AG08396 (cell line): ENCODE data around the gene MZB1.
"Not testable (repeated sequence)": the region's sequence is repeated elsewhere in the genome, so short reads cannot be mapped to it uniquely, and the experiment has no call there.

Experiments
- DNase-seq: peaks from one replicate; pipeline ENCODE4 v3.0.0; 2012; ENCODE audit warnings: low spot score, mixed read lengths

MZB1 gene

GRCh38 chr5:139374909-139375308 lies 14.8 kb downstream of the MZB1 start:
- no peak for DNase-seq

- no peak for DNase-seq
Measured at GRCh38 chr5:139371482-139372435, 18.0 kb downstream of the MZB1 start.

GRCh38 chr5:139369181-139369580 lies 20.5 kb downstream of the MZB1 start:
- DNase-seq, result peak; percentile 31

DNA sequence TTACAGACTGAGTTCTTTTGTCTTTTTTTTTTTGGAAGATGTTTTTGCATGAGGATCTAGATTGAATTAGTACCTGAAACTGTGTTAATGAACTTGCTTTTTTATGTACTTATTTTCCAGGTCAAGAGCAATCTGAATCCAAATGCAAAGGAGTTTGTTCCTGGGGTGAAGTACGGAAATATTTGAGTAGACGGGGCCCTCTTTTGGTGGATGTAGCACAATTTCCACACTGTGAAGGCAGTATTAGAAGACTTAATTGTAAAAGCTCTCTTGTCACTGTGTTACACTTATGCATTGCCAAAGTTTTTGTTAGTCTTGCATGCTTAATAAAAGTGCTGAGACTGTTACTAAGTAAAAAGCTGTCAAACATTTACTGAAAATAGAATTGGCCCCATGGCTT lies 21.1 kb downstream of the MZB1 start:
- no peak for DNase-seq

DNA sequence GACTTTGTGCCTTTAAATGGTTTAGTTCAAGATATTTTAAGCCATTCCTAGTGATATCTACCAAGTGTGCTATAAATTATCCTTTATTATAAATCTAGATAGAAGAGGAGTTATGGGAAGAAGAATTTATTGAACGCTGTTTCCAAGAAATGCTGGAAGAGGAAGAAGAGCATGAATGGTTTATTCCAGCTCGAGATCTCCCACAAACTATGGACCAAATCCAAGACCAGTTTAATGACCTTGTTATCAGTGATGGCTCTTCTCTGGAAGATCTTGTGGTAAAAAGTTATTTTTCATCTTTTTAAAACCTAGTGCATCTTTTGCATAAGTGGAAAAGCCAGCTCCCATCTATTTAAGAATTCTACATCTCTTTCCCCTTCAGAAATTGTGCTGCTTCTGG lies 25.2 kb downstream of the MZB1 start:
- DNase-seq, result no peak

GRCh38 chr5:139363937-139364336 lies 25.8 kb downstream of the MZB1 start:
- no peak for DNase-seq

DNA sequence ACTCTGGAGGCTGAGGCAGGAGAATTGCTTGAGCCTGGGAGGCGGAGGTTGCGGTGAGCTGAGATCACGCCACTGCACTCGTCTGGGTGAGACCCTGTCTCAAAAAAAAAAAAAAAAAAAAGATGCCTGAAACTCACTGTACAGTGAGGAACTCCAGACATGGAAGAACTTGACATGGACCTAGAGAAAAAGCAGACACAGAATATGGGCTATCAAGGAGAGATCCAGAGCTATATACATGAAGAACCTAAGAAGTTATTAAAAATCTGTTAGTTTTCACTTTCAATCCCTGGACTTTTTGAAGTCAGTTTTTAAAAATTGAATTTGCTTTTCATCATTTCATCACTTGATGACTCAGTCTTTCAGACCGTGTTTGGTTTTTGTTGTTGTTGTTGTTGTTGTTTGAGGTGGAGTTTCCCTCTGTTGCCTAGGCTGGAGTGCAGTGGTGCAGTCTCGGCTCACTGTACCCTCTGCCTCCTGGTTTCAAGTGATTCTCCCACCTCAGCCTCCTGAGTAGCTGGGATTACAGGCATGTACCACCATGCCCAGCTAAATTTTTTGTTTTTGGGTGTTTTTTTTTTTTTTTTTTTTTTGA lies 27.8 kb downstream of the MZB1 start:
- DNase-seq, result no peak

GRCh38 chr5:139360384-139360783 lies 29.3 kb downstream of the MZB1 start:
- DNase-seq, result no peak

- DNase-seq, result no peak
Measured at GRCh38 chr5:139358064-139358463, 31.6 kb downstream of the MZB1 start.

DNA sequence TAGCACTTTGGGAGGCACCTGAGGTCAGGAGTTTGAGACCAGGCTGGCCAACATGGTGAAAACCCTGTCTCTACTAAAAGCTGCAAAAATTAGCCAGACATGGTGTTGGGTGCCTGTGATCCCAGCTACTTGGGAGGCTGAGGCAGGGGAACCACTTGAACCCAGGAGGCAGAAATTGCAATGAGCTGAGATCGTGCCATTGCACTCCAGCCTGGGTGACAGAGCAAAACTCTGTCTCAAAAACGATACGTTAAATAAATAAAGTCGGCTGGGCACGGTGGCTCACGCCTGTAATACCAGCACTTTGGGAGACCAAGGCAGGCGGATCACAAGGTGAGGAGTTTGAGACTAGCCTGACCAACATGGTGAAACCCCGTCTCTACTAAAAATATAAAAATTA lies 33.8 kb downstream of the MZB1 start:
- not testable (repeated sequence) for DNase-seq

DNA sequence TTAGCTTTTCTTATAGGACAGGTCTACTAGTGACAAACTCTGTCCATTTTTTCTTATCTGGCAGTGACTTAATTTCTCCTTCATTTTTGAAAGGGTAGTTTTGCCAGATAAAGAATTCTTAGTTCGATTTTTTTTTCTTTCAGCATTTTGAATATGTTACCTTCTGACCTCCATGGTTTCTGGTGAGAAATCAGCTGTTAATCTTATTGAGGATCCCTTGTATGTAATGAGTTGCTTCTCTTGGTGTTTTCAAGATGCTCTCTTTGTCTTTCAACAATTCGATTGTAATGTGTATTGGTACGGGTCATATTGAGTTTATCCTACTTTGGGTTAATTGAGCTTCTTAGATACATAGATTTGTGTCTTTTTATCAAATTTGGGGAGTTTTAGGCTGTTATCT lies 35.5 kb downstream of the MZB1 start:
- no peak for DNase-seq

GRCh38 chr5:139347863-139348262 lies 41.9 kb downstream of the MZB1 start:
- not testable (repeated sequence) for DNase-seq

DNA sequence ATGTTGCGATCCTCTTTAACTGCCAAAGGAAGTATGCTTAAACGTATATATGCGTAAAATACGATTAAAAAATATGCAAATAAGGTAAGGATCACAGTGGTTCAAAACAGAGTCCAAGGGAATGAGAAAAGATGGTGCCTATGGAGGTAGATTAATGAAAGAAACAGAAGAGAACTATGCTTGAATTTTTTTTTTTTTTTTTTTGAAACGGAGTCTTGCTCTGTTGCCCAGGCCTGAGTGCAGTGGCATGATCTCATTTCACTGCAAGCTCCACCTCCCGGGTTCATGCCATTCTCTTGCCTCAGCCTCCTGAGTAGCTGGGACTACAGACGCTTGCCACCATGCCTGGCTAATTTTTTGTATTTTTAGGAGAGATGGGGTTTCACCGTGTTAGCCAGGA lies 44.3 kb downstream of the MZB1 start:
- DNase-seq, result not testable (repeated sequence)

DNA sequence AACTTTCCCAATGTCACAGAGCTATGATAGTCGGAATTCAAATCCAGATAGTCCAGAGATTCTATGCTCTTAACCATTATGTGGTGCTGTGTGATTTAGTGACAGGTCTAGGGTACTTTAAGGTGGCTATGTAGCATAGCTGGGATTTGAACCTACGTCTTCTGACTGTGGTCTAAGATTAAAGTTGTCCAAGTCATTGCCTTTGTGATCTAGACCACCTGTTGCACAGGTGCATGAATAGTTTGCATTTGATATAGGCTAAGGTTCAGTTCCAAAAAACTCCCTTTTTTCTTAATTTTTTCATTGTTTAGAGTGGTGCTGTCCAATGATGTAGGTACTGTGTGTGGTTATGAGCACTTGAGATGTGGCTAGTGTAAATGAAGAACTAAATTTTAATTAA lies 45.5 kb downstream of the MZB1 start:
- no peak for DNase-seq

- DNase-seq, result no peak
Measured at GRCh38 chr5:139343476-139343875, 46.2 kb downstream of the MZB1 start.

- DNase-seq, result no peak
Measured at GRCh38 chr5:139342423-139342723, 47.3 kb downstream of the MZB1 start.

- peak; percentile 94 for DNase-seq
Measured at GRCh38 chr5:139341689-139342422, 47.9 kb downstream of the MZB1 start, which contains the start of gene PAIP2. Gene PAIP2 (plus strand): TSS chr5:139341854. CDS start chr5:139363785, 21,931 bp downstream.

DNA sequence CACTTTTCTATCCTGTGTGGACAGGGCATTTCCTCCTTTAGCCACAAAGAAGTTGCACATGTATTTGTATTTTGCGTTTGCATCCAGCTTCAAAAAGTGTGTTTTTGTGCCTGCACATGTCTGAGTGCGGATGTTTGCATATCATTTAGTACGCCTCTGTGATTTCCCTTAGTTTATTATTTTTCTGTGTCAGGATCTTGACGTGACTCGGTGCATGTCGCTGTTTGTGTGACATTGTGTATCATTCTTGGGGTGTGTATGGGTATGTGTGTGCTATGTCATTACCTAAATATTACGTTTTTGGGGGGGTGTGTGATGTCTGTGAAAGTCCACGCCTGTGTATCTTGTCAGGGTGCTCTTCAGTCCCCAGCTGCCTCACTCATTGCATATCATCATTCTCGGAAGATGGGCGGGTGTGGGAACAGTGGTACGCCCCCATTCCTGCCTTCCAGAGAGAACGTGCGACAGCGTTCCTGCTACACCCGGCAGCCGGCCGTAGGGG lies 48.5 kb downstream of the MZB1 start:
- no peak for DNase-seq

- DNase-seq, result no peak
Measured at GRCh38 chr5:139340051-139340450, 49.7 kb downstream of the MZB1 start.
